ENCODE results near the gene GNAI3.
A peak's percentile ranks its signal among the peaks of the same experiment; 100 is the strongest.

The GNAI3 gene

GRCh38 chr1:109548321-109549267 is at the start of gene GNAI3:
TSS of gene GNAI3 (plus strand) at chr1:109548615. CDS start at chr1:109548721, 106 bp downstream.
- peak; percentile 88 for DNase-seq (ENCODE audit: low read depth)

GRCh38 chr1:109499081-109499480 is 49.3 kb upstream of the GNAI3 start:
- DNase-seq (ENCODE audit: low read depth) = no peak

DNA sequence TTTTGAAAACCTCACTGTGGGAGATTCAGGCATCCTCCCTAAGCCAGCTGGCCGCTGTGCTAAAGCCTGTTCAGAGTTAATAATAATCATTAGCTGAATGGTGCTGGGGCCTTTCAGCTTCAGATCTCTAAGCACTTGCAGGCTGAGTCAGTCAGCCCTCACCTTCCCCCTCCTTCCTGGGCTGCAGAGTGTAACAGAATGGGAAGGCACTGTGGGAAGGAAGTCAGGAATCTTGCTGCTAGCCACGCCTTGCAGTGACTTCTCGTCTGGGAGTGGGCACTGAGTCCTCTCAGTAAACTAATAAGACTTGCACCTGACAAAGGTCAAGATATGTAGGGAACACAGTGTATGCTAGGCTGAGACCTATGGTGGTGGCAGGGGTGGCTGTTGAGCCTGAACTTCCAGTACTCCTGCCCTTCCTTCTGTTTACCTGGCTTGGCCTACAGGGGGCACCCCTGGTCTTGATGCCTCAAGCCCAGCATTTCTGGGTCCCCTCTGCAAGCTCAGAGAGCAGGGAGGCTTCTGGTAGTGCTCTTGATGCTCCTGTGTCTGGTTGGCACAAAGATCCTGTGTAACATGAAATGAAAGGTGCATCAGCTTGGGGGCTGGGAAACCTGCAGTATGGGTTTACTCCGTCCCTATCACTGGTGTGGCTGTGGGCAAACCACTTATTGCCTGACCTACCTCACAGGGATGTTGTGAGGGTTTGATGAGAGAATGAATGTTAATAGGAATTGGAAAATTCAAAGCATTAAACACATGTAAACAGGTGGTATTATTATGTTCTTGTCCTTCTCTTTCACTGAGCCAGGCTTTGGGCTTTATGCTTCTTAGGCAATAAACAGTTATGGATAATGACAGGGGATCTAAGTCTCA is 48.5 kb upstream of the GNAI3 start:
- peak; percentile 41 for DNase-seq (ENCODE audit: low read depth)

GRCh38 chr1:109500941-109501381 is 47.5 kb upstream of the GNAI3 start:
- DNase-seq (ENCODE audit: low read depth) = no peak

DNA sequence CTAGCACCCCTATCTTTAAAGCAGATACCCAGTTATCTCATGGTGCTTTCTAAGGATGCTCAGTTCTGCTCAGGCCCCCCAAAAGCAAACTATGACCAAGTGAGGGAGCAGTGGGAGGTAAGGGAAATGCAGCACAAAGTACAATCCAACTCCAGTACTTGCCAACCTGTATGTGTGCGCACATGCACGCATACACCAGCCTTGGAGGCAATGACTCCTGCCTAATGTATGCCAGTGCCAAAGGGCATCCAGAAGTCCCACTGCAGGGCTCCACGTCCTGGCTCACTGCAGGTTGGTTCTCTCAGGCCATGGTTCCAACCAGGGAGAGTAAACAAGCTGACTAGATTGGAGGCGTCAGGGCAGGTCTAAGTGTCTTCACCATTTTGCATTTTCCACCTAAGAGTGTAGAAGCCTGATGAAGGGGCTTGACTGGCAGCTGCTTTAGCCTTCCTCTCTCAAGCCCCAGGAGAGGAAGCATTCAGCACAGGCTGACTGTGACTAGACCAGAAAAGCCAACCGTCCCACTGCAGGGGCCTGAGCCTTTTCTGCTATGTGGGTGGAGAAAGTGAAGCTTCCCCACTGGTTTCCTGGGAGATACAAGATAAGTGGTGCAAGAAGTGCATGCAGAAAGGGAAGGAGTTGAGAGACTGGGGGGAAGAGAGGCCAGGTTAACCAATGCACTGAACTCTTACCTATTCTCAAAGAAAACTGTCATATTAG is 46.6 kb upstream of the GNAI3 start:
- no peak for DNase-seq (ENCODE audit: low read depth)

- DNase-seq (ENCODE audit: low read depth) = no peak
Observed at GRCh38 chr1:109502364-109502851, 46.0 kb upstream of the GNAI3 start.

DNA sequence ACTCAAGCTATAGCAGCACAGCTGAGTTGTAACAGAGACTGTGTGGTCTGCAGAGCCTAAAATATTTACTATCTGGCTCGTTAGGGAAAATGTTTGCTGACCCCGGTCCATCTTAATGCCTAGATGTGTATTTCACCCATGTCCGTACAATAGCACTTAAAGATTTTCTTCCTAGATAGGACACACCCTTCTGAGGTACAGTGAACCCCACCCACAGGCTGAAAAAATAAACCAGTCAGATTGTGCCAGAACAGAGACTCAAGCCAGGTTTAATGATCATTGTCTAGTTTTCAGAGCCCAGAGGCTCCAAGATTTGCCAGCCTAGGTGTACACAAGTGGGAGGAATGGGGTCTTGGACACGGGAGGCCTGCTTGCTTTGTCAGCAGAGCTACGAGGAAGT is 44.5 kb upstream of the GNAI3 start:
- no peak for DNase-seq (ENCODE audit: low read depth)

DNA sequence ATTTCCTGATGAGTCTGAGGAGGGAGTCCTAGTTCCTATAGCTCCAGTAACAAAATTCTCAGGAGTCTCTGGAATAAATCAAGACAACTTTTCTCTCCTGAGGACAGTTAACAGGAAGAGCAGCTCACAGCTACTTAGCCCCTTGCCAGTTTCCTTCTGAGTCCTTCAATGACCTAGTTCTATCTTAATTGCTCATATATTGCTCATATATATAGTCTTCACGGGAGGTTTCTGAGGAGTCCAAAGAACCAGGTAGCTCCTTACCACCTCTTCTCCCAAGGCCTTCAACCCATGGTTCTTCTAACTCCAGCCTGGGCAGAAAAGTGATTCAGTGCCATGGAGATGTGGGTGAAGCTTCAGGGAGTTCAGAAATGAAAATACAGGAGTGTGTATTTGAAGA is 43.4 kb upstream of the GNAI3 start:
- DNase-seq (ENCODE audit: low read depth) = no peak

GRCh38 chr1:109508001-109508872 is 40.2 kb upstream of the GNAI3 start:
- no peak for DNase-seq (ENCODE audit: low read depth)

DNA sequence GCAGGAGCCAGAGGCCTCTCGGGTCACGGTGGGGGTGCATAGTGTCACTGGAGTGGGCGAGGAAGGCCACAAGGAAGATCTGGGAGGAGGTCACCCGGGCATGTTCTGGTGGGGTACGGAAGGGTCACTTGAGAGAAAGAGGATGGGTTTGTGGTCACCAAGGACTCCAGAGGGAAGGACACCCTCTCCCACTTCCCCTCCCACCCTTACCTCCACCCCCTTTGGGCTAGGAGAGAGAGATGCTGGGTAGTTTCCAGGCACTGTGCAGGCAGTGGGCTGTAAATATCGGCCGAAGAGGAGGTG is 39.6 kb upstream of the GNAI3 start:
- no peak for DNase-seq (ENCODE audit: low read depth)

DNA sequence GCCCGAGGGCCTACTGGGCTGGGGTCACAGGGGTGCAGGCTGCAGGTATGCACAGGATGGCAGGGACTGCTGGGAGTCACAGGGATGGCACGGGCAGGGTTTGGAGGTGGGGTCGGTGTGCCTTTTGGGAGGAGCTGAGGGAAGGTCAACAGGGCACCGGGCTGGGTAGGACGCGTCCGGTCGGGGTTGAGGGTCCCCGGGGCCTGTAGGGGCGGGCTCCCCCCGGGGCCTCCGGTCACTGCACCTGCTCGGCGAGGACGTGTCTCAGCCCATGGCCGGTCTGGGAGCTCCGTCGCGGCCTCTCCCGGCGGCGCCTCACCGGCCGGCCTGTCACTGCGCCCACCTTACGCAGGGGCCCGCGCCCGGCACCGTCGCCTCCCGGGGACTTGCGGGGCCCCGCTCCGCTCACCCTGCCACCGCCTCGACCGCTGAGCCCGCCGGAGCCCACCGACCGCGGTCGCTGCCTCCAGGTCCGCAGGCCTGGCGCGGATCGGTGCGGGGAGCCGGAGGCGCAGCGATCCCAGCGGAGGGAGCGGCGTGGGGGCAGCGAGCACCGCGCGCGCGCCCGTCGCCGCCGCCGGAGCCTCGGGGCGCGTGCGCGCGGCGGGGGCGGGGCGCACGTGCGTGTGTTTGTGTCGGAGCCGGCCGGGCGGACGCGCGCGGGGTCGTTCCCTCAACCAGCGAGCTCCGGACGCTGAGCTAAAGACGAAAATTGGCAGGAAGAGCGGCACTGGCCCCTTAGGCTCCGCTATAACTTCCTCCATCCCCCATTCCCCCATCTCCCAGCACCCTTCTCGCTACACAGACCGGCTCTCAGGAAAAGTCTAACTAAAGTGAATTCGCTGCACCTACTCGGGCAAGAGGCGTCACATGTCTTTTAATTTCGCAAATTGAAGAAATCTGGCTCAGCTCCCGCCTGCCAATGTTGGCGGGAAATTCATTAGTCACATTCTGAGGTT is 39.0 kb upstream of the GNAI3 start, which contains the start of gene AMIGO1:
TSS of gene AMIGO1 (minus strand) at position 552 of the 959 bp plus-strand sequence. CDS start 815 bp downstream, outside the sequence.
- peak; percentile 53 for DNase-seq (ENCODE audit: low read depth)

DNA sequence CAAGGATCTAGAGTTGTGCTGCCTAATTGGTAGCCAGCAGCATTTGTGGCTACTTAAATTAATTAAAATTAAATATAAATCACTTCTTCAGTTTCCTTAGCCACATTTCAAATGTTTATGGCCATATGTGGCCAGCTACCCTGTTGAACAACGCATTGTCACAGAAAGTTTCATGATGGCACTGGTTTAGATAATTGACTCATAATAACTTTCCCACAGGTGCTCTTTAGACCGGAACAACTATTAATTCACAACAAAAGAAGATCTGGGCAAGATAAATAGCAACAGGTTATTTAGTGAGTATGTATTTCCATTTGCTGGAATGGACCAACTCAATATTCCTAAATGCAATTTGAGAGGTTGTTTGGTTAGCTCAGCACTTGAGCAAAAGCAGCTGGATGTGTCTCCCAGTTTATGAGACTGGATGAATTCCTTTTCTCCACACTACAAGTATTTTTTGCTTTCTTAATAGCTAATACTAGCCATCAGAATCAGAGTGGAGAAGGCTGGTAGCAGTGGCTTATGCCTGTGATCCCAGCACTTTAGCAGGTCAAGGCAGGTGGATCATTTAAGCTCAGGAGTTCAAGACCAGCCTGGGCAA is 35.2 kb upstream of the GNAI3 start:
- DNase-seq (ENCODE audit: low read depth) = no peak

DNA sequence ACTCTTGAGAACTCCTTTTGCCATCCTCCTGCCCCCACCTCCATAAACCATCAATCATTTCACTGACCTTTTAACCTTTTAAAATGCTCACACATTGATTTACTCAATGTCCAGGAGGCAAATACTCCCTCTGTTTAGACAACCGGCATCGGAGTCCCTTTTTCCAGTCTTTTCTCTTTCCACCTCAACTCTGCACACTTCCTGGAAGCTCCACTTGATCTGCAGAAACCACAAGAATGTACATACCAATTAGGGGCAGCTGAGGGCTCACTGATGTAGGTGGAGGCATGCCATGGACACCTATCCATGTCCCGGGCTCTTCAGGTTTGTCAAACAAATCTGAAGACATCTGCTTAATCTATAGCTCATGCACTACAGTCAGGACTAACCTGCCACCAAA is 33.6 kb upstream of the GNAI3 start:
- no peak for DNase-seq (ENCODE audit: low read depth)

- DNase-seq (ENCODE audit: low read depth) = no peak
Observed at GRCh38 chr1:109516872-109517271, 31.5 kb upstream of the GNAI3 start.

- DNase-seq (ENCODE audit: low read depth) = no peak
Observed at GRCh38 chr1:109517337-109517736, 31.1 kb upstream of the GNAI3 start.

- DNase-seq (ENCODE audit: low read depth) = no peak
Observed at GRCh38 chr1:109521002-109521951, 27.1 kb upstream of the GNAI3 start.

DNA sequence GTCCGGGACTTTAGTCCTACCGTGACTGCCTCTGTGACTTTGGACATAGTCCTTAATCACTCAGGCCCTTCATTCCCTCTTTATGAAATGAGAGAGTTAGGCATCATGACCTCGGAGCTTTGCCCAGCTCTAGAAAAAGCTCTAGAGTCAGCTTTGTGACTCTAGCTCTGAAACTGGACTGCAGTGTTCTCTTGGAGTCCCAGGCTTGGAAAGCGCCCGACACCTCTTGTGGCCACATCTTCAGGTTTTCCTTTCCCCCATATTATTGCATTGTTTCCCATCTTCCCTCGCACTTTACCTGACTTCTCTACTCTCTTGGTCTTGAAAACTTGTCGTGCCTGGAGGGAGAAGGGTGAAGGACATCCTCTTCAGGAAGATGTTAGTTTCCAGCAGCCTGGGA is 26.4 kb upstream of the GNAI3 start:
- no peak for DNase-seq (ENCODE audit: low read depth)

GRCh38 chr1:109523706-109524105 is 24.7 kb upstream of the GNAI3 start:
- no peak for DNase-seq (ENCODE audit: low read depth)
